PC-9 (cell line): Measurements from ENCODE around the gene BCR.

ENCODE experiments used
- EZH2 ChIP-seq: fragments of 200-600 bp; sonication (generic); IDR thresholded peaks from 2 replicates; pipeline ENCODE4 v1.8.0; 2017; ENCODE audit warnings: antibody characterized with exemption, low read depth
- TF ChIP-seq, protein P1 (sequence below): fragments of 200-600 bp; sonication (generic); conservative IDR thresholded peaks from 2 replicates; pipeline ENCODE4 v1.6.1; 2017; ENCODE audit warnings: mixed run types, antibody characterized with exemption, mild to moderate bottlenecking, moderate library complexity

DNA sequence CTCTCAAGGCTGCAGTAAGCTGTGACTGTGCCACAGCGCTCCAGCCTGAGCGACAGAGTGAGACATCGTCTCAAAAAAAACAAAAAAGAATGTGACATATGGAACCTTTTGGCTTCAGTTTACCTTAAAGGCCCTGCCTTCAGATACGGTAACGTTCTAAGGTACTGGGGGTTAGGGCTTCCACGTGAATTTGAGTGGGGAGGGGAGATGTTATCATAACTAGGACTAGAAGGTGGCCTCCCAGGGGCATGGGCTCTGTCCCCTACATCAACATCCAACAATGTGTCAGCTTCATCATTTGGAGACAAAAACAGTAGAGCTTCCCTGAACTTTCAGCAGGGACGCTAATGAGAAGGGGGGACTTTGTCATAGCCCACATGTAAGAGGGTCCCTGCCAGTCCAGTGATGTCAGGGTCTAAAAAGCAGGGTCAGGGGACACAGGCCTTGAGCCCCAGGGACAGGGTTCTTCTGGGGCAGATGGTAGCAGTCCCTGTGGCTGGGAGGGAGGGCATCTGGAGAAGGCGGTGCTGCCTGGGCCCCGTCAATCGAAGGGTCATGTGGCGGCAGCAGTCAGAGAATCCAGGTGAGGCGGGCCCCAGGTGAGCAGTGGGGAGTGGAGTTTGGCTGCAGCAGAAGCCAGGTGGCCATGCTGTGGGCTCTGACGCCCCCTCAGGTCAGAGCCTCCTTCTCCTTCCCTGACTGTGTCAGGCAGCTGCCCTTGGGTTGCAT, 79.8 kb downstream of the BCR start:
- TF ChIP-seq, protein P1, sequence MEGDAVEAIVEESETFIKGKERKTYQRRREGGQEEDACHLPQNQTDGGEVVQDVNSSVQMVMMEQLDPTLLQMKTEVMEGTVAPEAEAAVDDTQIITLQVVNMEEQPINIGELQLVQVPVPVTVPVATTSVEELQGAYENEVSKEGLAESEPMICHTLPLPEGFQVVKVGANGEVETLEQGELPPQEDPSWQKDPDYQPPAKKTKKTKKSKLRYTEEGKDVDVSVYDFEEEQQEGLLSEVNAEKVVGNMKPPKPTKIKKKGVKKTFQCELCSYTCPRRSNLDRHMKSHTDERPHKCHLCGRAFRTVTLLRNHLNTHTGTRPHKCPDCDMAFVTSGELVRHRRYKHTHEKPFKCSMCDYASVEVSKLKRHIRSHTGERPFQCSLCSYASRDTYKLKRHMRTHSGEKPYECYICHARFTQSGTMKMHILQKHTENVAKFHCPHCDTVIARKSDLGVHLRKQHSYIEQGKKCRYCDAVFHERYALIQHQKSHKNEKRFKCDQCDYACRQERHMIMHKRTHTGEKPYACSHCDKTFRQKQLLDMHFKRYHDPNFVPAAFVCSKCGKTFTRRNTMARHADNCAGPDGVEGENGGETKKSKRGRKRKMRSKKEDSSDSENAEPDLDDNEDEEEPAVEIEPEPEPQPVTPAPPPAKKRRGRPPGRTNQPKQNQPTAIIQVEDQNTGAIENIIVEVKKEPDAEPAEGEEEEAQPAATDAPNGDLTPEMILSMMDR: no peak
- no peak for TF ChIP-seq EZH2
